H7 (cell line): ENCODE measurements around the gene TEX10. TPM values are rescaled to one million over a fixed set of nuclear protein-coding genes. Genes with fewer than 3 reads are reported as not detected.
"Not testable (repeated sequence)": the region's sequence is repeated elsewhere in the genome, so short reads cannot be mapped to it uniquely, and the experiment has no call there.

Source experiments
- DNase-seq: peaks from one replicate; pipeline ENCODE4 v3.0.0; 2012
- H3K27me3 ChIP-seq: 2 replicates; pipeline ENCODE4 v1.6.0; 2011; ENCODE audit warnings: mild to moderate bottlenecking, low read length; ENCODE audit not compliant: control insufficient read depth, insufficient read depth
- H3K36me3 ChIP-seq: replicated peaks from 2 replicates; pipeline ENCODE4 v1.5.1; 2011; ENCODE audit warnings: low read length; ENCODE audit not compliant: control insufficient read depth, insufficient read depth
- H3K4me3 ChIP-seq: 2 replicates; pipeline ENCODE4 v1.5.1; 2011; ENCODE audit warnings: low read depth, mild to moderate bottlenecking, control low read depth, low read length, moderate library complexity; ENCODE audit not compliant: insufficient read depth
- total RNA-seq: library from RNA; depleted of rRNA; stranded (reverse); fragments of >200 nt; shearing (Covaris generic); gene quantifications from 2 replicates; pipeline ENCODE4 v1.2.3, GENCODE V29; 2014

TEX10 gene
- total RNA-seq, 1 experiment from 2014 or later, result 44.9 TPM

- Histone ChIP-seq H3K27me3 (no peaks in the 10 kb centered on the region; the same call in 1 of the 2 replicates), H3K4me3 (no peak overlapping the region), H3K36me3 (no peaks in the 10 kb centered on the region)
- no peak for DNase-seq
These were observed 11.3 kb upstream of the TEX10 start for GRCh38 chr9:100364013-100364412.

GRCh38 chr9:100359057-100359456 is 6.3 kb upstream of the TEX10 start:
- Histone ChIP-seq H3K36me3 (no peaks in the 10 kb centered on the region), H3K27me3 (no peaks in the 10 kb centered on the region; the same call in 1 of the 2 replicates), H3K4me3 (no peak overlapping the region)
- DNase-seq, result no peak

GRCh38 chr9:100357501-100357900 is 4.8 kb upstream of the TEX10 start:
- Histone ChIP-seq H3K27me3 (no peaks in the 10 kb centered on the region), H3K36me3 (no peaks in the 10 kb centered on the region), H3K4me3 (no peak overlapping the region)
- no peak for DNase-seq

GRCh38 chr9:100355561-100355960 is 2.8 kb upstream of the TEX10 start:
- Histone ChIP-seq H3K4me3 (no peak overlapping the region), H3K36me3 (no peaks in the 10 kb centered on the region), H3K27me3 (no peaks in the 10 kb centered on the region)
- DNase-seq, result no peak

DNA sequence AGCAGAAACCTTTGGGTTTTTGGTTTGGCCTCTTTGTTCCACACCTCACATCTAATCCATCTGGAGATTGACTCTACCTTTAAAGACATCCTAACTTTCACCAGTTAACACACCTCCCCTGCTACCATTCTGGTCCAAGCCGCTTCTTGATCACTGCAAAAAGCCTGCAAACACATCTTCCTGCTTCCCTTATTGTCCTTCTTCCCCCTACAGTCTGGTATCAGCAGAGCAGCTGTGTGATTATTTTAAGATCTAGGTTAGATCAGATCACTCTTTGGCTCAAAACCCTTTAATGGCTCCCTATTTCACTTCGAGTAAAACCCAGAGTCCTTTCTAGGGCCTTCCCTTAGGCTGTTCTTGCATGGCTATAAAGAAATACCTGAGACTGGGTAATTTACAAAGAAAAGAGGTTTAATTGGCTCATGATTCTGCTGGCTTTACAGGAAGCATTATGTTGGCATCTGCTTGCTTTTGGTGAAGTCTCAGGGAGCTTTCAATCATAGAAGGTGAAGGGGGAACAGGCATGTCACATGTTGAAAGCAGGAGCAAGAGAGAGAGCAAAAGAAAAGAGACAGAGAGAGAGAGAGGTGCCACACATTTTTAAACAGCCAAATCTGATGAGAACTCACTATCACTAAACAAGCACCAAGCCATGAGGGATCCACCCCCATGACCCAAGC is 1.5 kb upstream of the TEX10 start:
- Histone ChIP-seq H3K27me3 (no peaks in the 10 kb centered on the region), H3K36me3 (no peaks in the 10 kb centered on the region), H3K4me3 (no peak overlapping the region)
- no peak for DNase-seq

- no peaks in the 10 kb centered on the region for H3K36me3 ChIP-seq
- H3K27me3 ChIP-seq, result no peaks in the 10 kb centered on the region
- DNase-seq, result no peak
- peak overlapping the region; percentile 85 for H3K4me3 ChIP-seq
These were observed 478 bp downstream of the TEX10 start for GRCh38 chr9:100352201-100352726.

DNA sequence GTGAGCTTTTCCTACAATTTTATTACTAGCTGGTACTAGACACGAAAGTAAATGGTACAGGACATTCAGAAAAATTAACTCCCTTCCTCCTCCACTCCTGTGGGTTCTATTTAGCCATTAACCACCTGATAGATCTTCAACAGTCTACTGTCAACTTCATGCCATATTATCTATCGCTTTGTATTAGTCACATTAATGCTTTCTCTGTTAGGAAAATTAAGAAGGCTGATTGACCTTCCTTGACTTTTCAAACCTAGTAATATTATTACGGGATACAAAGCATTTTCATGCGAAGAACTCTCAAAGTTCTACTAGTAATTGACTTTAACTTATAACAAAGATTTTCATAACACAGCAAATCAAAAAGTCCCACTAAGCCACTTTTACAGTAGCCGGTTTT is 1.2 kb downstream of the TEX10 start:
- no peak for DNase-seq
- peak overlapping the region; percentile 85 for H3K4me3 ChIP-seq
- no peaks in the 10 kb centered on the region for H3K27me3 ChIP-seq
- peaks cover 2% of the 10 kb centered on the region; the same call in 1 of the 2 replicates for H3K36me3 ChIP-seq

DNA sequence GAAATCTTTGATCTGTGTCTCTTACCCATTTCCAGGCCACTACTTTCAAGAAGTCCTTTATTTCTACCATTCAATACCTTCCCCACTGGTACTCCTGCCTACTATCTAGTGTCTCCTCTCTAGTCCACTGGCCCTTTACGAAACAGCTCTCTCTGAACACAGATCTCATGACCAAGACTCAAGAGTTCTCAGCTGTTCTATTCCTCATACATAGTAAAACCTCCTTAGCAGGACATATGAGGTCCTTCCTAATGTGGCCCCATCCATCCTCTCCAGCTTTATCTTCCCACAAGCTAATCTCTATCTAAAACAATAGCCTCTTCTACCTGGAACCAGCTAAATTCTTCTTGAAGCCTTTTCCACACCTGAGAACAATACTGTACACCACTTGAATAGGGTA is 2.6 kb downstream of the TEX10 start:
- DNase-seq, result no peak
- Histone ChIP-seq H3K4me3 (no peak overlapping the region), H3K27me3 (no peaks in the 10 kb centered on the region), H3K36me3 (peaks cover 7% of the 10 kb centered on the region)

DNA sequence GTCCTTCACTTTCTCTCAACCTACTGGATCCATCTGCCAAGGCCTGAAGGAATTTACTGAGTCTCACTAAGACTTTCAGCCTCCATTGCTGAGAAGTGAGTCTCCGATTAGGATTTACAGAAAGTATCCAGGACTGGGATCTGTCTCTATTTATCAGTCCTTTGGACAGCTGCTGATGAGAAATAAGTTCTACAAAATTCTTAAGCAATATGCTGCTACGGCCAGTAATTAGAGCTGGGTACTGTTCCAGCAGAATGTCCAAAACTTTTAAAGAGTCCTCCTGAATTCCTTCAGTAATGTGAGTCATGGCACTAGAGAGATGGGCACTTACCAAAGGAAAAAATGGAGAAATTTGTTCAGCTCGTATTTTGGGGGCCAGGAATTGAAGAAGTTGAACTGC is 5.9 kb downstream of the TEX10 start:
- no peak for DNase-seq
- Histone ChIP-seq H3K4me3 (no peak overlapping the region), H3K27me3 (no peaks in the 10 kb centered on the region), H3K36me3 (peaks cover 7% of the 10 kb centered on the region)

DNA sequence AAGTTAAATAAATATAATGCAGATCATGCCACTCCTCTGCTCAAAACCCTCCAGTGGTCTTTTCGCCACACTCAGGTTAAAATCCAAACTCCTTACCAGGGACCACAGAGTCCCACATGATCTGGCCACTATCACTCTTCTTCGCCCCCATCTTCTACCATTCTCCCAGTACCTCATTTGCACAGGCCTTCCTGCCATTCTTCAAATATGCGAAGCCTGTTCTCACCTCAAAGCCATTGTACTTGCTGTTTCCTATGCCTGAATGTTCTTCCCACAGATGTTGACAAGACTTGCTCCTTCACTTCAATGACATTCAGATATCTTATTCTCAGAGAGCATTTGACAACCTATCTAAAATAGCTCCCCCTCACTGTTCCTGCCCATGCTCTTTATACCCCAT is 10.9 kb downstream of the TEX10 start:
- H3K36me3 ChIP-seq, result peaks cover 5% of the 10 kb centered on the region

DNA sequence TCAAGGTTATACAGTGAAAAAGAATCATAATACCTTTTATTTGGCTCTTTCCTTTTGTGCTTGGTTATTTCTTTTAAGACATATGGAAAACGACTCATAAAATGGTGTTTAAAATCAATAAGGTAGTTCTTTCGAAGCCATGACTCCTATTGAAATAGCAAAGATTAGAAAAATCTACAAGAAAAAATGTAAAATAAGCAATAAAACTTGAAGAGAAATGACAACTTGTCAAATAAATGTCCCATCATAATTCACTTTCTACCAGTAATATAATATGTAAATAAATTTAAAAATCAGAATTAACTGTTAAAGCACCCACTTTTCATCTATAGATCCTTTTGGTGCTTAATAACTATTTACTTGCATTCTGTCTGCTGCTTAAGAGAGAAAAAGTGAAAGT is 12.5 kb downstream of the TEX10 start:
- DNase-seq, result no peak
- H3K36me3 ChIP-seq, result no peaks in the 10 kb centered on the region; the same call in none of the 2 replicates
- H3K4me3 ChIP-seq, result no peak overlapping the region
- H3K27me3 ChIP-seq, result no peaks in the 10 kb centered on the region

More for the DNA sequence above, 10.9 kb downstream of the TEX10 start:
- Histone ChIP-seq H3K27me3 (no peaks in the 10 kb centered on the region), H3K4me3 (no peak overlapping the region)
- DNase-seq, result no peak

DNA sequence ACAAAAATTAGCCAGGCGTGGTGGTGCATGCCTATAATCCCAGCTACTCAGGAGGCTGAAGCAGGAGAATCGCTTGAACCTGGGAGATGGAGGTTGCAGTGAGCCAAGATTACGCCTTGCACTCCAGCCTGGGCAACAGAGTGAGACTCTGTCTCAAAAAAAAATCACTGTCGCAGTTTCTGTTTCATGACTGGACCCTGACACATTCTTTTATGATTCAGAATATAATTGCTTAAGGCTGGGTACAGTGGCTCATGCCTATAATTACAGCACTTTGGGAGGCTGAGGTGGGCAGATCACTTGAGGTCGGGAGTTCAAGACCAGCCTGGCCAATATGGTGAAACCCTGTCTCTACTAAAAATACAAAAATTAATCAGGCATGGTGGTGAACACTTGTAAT is 14.0 kb downstream of the TEX10 start:
- DNase-seq, H3K27me3 ChIP-seq, H3K36me3 ChIP-seq, H3K4me3 ChIP-seq: not testable (repeated sequence)

GRCh38 chr9:100324594-100325200 is 28.0 kb downstream of the TEX10 start:
- no peak for DNase-seq
- no peaks in the 10 kb centered on the region for H3K27me3 ChIP-seq
- peaks cover 23% of the 10 kb centered on the region for H3K36me3 ChIP-seq
- no peak overlapping the region for H3K4me3 ChIP-seq

DNA sequence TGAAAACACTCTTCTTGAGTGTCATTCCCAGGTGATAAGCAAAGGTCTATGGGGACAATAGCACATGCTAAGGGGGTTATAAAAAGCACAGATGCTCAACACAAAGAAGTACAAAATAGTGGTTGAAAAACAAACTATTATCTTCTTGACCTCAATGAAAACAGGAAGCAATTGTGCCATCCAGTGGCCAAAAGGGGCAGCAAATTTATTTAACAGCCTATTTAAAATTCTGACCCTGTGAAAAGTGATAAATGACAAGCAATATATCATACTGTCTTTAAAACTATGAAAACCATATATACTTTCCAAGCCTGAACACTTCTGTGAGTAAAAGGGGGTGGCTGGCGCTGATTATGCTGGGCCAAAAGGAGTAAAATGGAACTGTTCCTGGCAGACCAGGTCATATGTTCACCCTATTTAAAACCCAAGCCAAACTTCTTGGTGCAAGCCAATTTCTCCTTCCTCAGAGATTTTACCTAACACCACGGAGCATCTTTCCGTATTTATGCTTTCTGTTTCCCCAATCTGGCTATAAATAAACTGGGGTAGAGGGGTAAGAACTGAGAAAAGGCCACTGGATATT is 29.7 kb downstream of the TEX10 start:
- DNase-seq, result no peak
- Histone ChIP-seq H3K27me3 (no peaks in the 10 kb centered on the region), H3K4me3 (no peak overlapping the region), H3K36me3 (peaks cover 24% of the 10 kb centered on the region)

DNA sequence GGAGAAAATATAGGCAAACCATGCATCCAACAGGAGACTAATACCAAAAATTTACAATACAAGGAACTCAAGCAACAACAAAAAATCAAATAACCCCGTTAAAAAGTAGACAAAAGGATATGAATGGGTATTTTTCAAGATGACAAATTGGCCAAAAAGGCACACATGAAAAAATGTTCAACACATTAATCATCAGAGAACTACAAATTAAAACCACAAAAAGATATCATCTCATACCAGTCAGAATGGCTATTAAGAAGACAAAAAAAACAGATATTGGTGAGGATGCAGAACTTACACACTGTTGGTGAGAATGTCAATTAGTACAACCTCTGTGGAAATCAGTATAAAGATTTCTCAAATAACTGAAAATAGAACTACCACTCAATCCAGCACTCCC is 35.0 kb downstream of the TEX10 start:
- Histone ChIP-seq H3K4me3 (no peak overlapping the region), H3K36me3 (peaks cover 17% of the 10 kb centered on the region), H3K27me3 (no peaks in the 10 kb centered on the region)
- DNase-seq, result no peak
